ENCODE results near the gene ABCG2.

The ABCG2 gene

DNA sequence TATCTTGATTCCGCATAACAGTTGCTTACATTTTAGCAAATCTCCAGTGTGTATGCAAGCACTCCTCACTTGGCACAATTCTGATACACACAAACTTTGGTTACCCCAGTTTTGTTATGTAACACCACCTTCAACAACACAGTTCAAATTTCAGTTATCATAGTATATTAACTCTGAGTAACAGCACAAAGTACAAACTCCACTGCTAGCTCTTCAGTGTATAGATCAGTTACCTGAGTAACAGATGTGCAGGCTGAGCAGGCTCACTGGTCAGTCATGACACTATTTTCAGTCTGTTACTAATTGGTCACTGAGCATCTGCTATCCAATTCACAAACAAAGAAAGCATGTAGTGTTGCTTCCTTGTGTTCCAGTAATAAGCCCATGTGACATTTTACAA is 95.6 kb downstream of the ABCG2 start:
- no peak for DNase-seq

DNA sequence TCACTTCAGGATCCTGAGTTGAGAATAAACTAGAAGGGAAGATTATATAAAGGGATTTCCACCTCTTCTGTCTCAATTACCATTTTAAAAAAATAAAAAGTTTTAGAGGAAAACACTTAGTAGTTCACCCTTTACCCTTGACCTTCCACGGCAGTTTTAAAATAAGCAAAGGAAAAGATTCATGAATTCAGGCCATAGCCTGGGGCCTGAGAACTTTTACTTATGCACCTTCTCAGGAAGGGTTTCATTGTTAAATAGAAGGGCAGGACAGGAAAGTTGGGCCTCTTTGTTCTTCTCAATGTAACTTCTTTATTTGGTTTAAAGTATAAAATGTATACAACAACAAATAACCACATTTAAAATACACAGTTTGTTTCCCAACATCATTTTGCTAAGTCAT is 96.1 kb downstream of the ABCG2 start:
- DNase-seq, result no peak

DNA sequence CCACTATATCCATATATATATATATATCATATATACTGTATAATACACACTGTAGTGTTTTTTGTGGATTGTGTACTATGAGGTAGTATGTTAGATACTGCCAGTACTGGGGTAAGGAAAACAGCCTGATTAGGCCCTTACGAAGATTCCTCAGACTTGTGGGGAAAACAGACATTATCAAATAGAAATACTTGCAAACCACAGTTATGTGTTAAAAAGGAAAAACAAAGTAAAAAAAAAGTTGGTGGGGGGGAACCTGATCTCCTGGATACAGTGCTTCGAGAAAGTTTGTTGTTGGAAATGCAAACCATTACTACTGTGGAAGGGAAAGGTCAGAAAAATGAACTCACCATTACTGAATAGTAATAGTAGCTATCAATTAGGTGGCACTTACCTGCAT is 98.0 kb downstream of the ABCG2 start:
- DNase-seq, result no peak

DNA sequence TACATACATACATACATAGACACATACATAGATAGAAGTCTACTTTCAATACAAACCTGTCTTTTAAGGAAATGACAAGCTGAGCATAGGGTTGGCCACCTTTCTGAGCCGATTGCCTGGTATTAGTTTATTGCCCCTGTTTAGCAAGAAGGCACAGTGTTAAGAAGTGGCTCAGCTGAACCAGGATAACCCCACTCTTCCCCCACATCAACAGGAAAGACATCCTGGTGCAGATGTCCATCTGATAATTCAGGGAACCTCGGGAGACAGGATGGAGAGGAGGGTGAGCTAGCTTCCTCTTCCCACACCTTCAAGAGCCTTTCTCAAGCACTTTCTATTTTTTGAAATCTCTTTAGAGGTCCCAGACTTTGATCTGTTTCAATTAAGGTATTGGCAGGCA is 98.7 kb downstream of the ABCG2 start:
- no peak for DNase-seq

DNA sequence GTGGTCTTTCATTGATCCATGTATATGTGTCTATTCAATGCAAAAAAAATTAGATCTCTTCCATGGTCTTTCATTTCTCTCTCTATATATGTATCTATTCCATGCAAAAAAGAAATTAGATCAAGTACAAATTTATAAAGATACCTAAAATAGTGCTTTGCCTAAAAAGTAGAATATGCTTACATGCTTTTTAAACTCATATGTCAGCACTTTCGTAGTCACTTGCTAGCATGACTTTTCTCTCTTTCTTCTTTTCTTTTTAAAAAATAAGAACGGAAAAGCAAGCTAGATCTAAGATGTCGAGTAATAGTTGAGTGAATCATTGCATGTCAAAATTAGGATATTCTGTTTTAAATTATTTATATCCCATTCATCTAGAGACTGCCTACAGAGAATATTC is 100.1 kb downstream of the ABCG2 start:
- no peak for DNase-seq

DNA sequence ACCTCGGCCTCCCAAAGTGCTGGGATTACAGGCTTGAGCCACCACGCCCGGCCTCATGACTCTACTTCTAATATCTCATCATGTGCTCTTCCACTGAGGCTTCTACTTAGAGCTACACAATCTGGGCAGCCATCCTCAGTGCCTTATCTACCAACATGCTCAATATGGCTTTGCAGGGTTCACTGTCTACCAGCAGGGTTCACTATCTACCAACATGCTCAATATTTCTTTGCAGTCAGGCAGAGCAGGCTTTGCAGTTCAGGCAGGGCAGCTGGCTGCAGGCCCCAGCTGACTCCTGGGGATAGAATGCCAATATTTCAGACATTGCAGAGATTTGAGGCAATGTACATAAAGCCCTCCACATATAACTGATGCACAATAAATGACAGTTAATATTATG is 103.5 kb downstream of the ABCG2 start:
- peak; percentile 25 for DNase-seq

DNA sequence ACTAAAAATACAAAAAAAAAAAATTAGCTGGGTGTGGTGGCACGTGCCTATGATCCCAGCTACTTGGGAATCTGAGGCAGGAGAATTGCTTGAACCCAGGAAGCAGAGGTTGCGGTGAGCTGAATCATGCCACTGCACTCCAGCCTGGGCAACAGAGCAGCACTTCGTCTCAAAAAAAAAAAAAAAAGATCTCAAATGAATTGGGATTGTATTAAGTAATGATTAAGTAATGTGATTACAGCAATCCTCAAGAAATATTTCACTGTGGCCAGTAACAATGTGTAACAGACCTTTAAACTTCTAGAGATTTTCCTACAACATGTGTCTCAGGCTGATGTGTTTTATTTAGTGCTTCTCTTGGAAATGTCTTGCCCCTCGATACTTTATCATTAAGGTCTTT is 104.2 kb downstream of the ABCG2 start:
- peak; percentile 26 for DNase-seq

DNA sequence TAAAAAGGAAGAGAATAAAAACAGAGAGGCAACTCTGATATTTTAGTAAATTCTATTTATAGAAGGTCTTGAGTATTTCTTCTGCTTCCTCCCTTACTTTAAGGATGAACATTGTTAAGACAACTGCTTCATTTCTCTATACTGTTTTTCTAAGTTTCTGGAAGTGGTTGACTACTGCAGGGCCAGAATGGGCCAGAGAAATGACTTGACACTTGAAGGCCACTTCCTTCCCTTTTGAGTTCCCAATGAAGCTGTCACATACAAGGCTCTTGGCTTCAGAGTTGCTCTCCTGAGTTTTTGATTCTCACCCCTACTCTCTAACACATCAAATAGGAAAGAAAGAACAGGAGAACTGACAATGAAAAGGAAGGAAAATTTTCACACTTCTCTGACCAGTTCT is 113.4 kb downstream of the ABCG2 start:
- DNase-seq, result no peak

DNA sequence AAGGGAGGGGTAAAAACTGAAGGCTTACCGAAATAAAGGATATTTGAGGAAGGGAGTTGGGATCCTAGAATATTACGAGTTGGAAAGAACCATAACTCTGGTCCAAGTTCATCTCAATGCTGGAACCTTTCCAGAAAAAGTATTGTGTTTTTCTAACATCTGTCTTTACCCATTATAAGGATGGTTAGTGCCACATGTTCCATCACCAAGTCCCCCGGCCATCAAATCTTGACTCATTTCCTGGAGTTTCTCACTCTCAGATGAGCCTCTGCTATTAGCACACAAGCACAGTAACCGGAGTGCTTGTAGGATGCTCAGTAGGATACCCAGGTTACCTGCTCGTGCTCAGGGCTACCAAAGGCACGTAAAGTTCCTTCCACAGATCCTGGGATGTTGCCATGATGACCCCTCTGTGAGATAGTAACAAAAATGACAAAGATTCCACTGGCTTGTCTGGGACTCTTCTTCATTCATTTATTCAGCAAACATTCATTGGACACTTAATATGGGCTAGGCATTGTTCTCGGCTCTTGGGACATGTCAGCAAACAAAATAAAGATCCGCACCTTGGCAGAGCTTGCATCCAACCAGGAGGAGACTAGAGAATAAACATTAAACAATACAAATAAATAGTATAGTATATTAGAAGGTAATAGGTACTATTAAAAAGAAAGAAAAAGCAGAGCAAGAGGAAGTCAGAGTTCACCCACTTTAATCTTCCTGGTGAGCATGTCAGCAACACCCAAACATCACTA is 114.7 kb downstream of the ABCG2 start:
- DNase-seq, result no peak

DNA sequence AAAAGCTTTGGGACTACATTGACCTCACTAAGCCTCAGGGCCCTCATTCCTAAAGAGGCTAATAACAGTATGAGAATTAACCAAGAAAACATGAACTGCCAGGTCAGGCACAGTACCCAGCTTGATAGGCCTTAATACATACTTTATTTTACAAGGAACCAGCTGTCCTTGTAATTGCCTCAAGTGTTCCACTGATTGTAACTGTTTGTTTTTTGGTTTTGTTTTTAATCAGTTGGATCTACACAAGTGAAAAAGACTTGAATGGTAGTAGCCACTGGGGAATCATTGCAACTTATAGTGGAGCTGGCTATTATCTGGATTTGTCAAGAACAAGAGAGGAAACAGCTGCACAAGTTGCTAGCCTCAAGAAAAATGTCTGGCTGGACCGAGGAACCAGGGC is 115.4 kb downstream of the ABCG2 start:
- no peak for DNase-seq

DNA sequence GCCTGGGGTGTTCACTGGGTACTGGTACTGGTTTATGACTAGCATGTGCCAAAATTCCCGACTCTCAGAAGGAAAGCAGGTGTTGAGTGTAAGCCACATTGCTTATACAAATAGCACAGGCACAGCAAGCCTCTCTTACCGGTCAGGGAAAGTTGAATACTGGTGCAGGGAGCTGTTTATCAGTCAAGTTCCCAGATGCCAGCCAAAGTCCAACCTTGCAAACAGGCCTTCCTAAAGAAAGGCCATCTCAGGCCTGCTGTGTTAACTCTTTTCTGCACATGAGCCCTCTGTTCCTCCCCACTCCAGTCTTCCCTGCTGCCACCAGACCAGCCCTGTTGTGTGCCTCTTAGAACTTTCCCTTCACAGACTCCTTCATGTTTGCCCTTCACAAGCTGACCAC is 116.8 kb downstream of the ABCG2 start:
- DNase-seq, result no peak

DNA sequence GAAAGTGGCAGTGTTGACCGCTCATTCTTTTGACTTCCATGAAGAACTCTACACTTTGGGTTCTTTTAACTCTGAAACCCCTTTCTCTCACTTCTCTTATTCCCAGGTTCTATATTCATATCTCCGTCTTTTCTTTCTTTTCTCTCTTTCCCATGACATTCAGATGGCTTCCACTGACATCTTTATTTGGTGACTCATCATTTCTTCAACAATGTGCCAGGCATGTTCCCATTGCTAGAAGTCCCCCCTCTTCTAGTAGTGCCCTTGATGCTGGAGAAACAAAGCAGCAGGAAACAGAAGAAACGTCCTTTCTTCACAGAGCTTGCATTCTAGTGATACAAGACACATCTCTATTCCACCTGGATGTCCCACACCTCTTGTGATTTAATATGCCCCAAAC is 117.7 kb downstream of the ABCG2 start:
- DNase-seq, result no peak
